Neural cell (in vitro differentiated cells): ENCODE results near the gene PHF21A. TPM values are rescaled to one million over a fixed set of nuclear protein-coding genes. Genes with fewer than 3 reads are reported as not detected.

Experiments used
- H2AFZ ChIP-seq: fragments of 200-600, 300-800 bp; sonication (generic), shearing (Covaris generic); 2 replicates; pipeline ENCODE4 v1.6.0; 2014; ENCODE audit warnings: low read depth, mild to moderate bottlenecking, antibody characterized with exemption, low read length, moderate library complexity
- H3F3A ChIP-seq: fragments of 200-600 bp; shearing (Covaris generic); 2 replicates; pipeline ENCODE4 v1.6.1; 2016; ENCODE audit warnings: mild to moderate bottlenecking, moderate library complexity, mixed read lengths, antibody characterized with exemption, low read length; ENCODE audit not compliant: insufficient read depth, poor library complexity, severe bottlenecking
- H3K27ac ChIP-seq: fragments of 200-600, 300-800 bp; sonication (generic), shearing (Covaris generic); 2 replicates; pipeline ENCODE4 v1.5.1; 2014; ENCODE audit warnings: mild to moderate bottlenecking, low read length, moderate library complexity
- H3K27me3 ChIP-seq: fragments of 300-800, 200-600 bp; sonication (generic), shearing (Covaris generic); 2 replicates; pipeline ENCODE4 v1.6.0; 2014; ENCODE audit warnings: mild to moderate bottlenecking, low read depth, low read length, moderate library complexity; ENCODE audit not compliant: insufficient read depth
- H3K36me3 ChIP-seq: fragments of 300-800, 200-600 bp; sonication (generic), shearing (Covaris generic); 2 replicates; pipeline ENCODE4 v1.5.1; 2014; ENCODE audit warnings: mild to moderate bottlenecking, antibody characterized with exemption, low read length, moderate library complexity; ENCODE audit not compliant: insufficient read depth
- H3K4me2 ChIP-seq: fragments of 300-800, 200-600 bp; sonication (generic), shearing (Covaris generic); 2 replicates; pipeline ENCODE4 v1.6.0; 2014; ENCODE audit warnings: mild to moderate bottlenecking, low read length
- H3K4me3 ChIP-seq: fragments of 300-800, 200-600 bp; sonication (generic), shearing (Covaris generic); 2 replicates; pipeline ENCODE4 v1.5.1; 2014; ENCODE audit warnings: mild to moderate bottlenecking, low read length, moderate library complexity
- H3K79me2 ChIP-seq: fragments of 200-600 bp; shearing (Covaris generic); replicated peaks from 2 replicates; pipeline ENCODE4 v1.6.0; 2014; ENCODE audit warnings: mild to moderate bottlenecking, low read length, moderate library complexity; ENCODE audit not compliant: insufficient read depth
- H3K9ac ChIP-seq: fragments of 300-800, 200-600 bp; sonication (generic), shearing (Covaris generic); 2 replicates; pipeline ENCODE4 v1.6.1; 2016; ENCODE audit warnings: mild to moderate bottlenecking, low read length, mixed read lengths
- H3K9me2 ChIP-seq: fragments of 200-600 bp; shearing (Covaris generic); 2 replicates; pipeline ENCODE4 v1.6.1; 2016; ENCODE audit warnings: mild to moderate bottlenecking, low read length, mixed read lengths; ENCODE audit not compliant: insufficient read depth
- H3K9me3 ChIP-seq: fragments of 200-600, 300-800 bp; sonication (generic), shearing (Covaris generic); 2 replicates; pipeline ENCODE4 v1.6.1; 2016; ENCODE audit warnings: mild to moderate bottlenecking, mixed run types, low read length, moderate library complexity, mixed read lengths
- H4K20me1 ChIP-seq: fragments of 200-600 bp; shearing (Covaris generic); 2 replicates; pipeline ENCODE4 v1.6.1; 2016; ENCODE audit warnings: mild to moderate bottlenecking, mixed run types; ENCODE audit not compliant: insufficient read depth
- EP300 ChIP-seq: fragments of 450-650 bp; conservative IDR thresholded peaks from 2 replicates; pipeline ENCODE4 v1.6.1; 2014; ENCODE audit warnings: antibody characterized with exemption, mild to moderate bottlenecking, moderate library complexity; ENCODE audit not compliant: poor library complexity, severe bottlenecking
- EZH2 ChIP-seq: fragments of 200-600, 300-800 bp; shearing (Covaris generic), sonication (generic); IDR thresholded peaks from 2 replicates; pipeline ENCODE4 v1.6.1; 2014; ENCODE audit warnings: antibody characterized with exemption, low read length, borderline replicate concordance, mild to moderate bottlenecking; ENCODE audit not compliant: insufficient read depth, poor library complexity, severe bottlenecking
- MXI1 ChIP-seq: fragments of 450-650 bp; conservative IDR thresholded peaks from 2 replicates; pipeline ENCODE4 v1.6.1; 2014; ENCODE audit warnings: antibody characterized with exemption, mild to moderate bottlenecking; ENCODE audit not compliant: poor library complexity, severe bottlenecking
- POLR2AphosphoS5 ChIP-seq: IDR thresholded peaks from 2 replicates; pipeline ENCODE4 v1.6.1; 2012
- RAD21 ChIP-seq: fragments of 450-650 bp; conservative IDR thresholded peaks from 2 replicates; pipeline ENCODE4 v1.6.1; 2014; ENCODE audit warnings: antibody characterized with exemption, mild to moderate bottlenecking, moderate library complexity
- SMC3 ChIP-seq: fragments of 450-650 bp; conservative IDR thresholded peaks from 2 replicates; pipeline ENCODE4 v1.6.1; 2014; ENCODE audit warnings: antibody characterized with exemption, mild to moderate bottlenecking, moderate library complexity; ENCODE audit not compliant: poor library complexity
- TAF1 ChIP-seq: IDR thresholded peaks from 2 replicates; pipeline ENCODE4 v1.6.1; 2012; ENCODE audit warnings: low read depth
- polyA plus RNA-seq: library from polyadenylated mRNA; depleted of rRNA; stranded (reverse); fragments of >200 nt; gene quantifications from 2 replicates; pipeline ENCODE4 v1.2.3, GENCODE V29; 2014
- TF ChIP-seq, protein P1 (sequence below): IDR thresholded peaks from 2 replicates; pipeline ENCODE4 v1.6.1; 2012; ENCODE audit warnings: borderline replicate concordance
- TF ChIP-seq, protein P2 (sequence below): fragments of 450-650 bp; IDR thresholded peaks from 2 replicates; pipeline ENCODE4 v1.5.1; 2014; ENCODE audit warnings: antibody characterized with exemption, mild to moderate bottlenecking, moderate library complexity; ENCODE audit not compliant: poor library complexity, severe bottlenecking

Gene PHF21A
- polyA plus RNA-seq, 1 donor from 2014 or later: 31.7 TPM

DNA sequence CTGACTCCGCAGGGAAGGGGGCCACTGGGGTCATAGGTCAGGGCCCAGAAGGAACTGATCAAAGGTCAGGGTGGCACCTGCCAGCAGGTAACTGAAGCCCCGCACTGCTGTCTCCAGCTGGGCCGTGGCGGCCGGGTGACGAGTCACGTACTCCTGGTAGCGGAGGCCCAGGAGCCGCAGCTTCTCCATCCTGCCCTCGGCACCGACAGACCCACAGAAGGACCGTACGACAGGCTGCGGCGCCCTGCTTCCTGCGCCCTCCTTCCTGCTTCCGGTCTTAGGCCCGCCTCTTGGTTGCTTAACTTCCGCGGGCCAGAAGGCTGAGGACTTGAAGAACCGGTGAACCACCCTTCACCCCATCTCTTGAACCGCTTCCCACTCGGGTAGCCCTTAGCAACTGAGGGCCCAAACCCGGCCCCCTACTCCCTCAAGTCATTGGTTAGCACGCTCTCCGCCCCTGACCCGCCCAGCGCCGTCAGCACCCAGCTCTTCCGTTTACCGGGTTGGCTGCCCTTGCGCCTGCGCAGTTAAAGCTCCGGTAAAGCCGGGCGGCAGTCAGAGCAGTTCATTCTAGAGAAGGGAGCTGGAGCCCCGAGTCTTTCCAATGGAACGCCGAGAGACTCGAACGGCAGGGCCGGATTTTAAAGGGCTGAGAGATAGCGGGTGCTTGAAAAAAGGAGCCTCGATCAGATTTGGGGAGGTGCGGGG is 203.5 kb downstream of the PHF21A start, which contains the start of gene PEX16:
Gene PEX16 (minus strand): TSS at position 255 of the 708 bp plus-strand sequence. CDS start 66 bp downstream, at position 189.
- H3K27ac ChIP-seq: peak within 1 kb of the TSS; percentile 90
- peak within 1 kb of the TSS; percentile 94 for H2AFZ ChIP-seq

DNA sequence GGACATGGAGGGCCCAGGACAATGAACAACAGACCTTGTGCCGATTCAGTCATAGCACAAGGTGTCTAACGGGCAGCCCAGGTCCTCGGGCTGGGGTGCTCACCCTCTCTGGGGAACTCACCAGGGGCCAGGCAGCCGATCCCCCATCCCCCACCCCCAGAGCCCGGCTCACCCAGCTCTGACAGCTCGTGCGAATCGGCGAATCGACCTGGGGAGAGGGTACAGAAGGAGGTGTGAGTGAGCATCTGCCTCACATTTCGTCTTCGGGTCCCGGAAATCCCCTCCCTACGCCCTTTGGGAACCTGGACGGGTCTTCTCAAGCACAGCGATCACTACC is 204.0 kb downstream of the PHF21A start:
- H3K9me3 ChIP-seq: no peaks in the 10 kb centered on the region
- H3K4me3 ChIP-seq: peak overlapping the region; percentile 98
- H3K9ac ChIP-seq: peak overlapping the region; percentile 90
- H3F3A ChIP-seq: peaks cover 8% of the 10 kb centered on the region
- H3K27ac ChIP-seq: peak overlapping the region; percentile 90
- peak overlapping the region; percentile 96 for H3K4me2 ChIP-seq
- H3K27me3 ChIP-seq: peaks cover 16% of the 10 kb centered on the region
- H2AFZ ChIP-seq: peak overlapping the region; percentile 94
- no peaks in the 10 kb centered on the region for H3K9me2 ChIP-seq
- TF ChIP-seq MXI1: no peak
- no peak for TF ChIP-seq EP300
- TF ChIP-seq POLR2AphosphoS5: no peak
- TF ChIP-seq, protein P1, sequence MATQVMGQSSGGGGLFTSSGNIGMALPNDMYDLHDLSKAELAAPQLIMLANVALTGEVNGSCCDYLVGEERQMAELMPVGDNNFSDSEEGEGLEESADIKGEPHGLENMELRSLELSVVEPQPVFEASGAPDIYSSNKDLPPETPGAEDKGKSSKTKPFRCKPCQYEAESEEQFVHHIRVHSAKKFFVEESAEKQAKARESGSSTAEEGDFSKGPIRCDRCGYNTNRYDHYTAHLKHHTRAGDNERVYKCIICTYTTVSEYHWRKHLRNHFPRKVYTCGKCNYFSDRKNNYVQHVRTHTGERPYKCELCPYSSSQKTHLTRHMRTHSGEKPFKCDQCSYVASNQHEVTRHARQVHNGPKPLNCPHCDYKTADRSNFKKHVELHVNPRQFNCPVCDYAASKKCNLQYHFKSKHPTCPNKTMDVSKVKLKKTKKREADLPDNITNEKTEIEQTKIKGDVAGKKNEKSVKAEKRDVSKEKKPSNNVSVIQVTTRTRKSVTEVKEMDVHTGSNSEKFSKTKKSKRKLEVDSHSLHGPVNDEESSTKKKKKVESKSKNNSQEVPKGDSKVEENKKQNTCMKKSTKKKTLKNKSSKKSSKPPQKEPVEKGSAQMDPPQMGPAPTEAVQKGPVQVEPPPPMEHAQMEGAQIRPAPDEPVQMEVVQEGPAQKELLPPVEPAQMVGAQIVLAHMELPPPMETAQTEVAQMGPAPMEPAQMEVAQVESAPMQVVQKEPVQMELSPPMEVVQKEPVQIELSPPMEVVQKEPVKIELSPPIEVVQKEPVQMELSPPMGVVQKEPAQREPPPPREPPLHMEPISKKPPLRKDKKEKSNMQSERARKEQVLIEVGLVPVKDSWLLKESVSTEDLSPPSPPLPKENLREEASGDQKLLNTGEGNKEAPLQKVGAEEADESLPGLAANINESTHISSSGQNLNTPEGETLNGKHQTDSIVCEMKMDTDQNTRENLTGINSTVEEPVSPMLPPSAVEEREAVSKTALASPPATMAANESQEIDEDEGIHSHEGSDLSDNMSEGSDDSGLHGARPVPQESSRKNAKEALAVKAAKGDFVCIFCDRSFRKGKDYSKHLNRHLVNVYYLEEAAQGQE: no peak
- TF ChIP-seq, protein P2, sequence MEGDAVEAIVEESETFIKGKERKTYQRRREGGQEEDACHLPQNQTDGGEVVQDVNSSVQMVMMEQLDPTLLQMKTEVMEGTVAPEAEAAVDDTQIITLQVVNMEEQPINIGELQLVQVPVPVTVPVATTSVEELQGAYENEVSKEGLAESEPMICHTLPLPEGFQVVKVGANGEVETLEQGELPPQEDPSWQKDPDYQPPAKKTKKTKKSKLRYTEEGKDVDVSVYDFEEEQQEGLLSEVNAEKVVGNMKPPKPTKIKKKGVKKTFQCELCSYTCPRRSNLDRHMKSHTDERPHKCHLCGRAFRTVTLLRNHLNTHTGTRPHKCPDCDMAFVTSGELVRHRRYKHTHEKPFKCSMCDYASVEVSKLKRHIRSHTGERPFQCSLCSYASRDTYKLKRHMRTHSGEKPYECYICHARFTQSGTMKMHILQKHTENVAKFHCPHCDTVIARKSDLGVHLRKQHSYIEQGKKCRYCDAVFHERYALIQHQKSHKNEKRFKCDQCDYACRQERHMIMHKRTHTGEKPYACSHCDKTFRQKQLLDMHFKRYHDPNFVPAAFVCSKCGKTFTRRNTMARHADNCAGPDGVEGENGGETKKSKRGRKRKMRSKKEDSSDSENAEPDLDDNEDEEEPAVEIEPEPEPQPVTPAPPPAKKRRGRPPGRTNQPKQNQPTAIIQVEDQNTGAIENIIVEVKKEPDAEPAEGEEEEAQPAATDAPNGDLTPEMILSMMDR: no peak
- TF ChIP-seq TAF1: no peak
- TF ChIP-seq RAD21: no peak
- TF ChIP-seq SMC3: no peak
- TF ChIP-seq EZH2: no peak
- no peaks in the 10 kb centered on the region for H3K36me3 ChIP-seq
- no peaks in the 10 kb centered on the region for H4K20me1 ChIP-seq
- H3K79me2 ChIP-seq: peaks cover 6% of the 10 kb centered on the region

More for the DNA sequence above, 203.5 kb downstream of the PHF21A start, which contains the start of gene PEX16:
- Histone ChIP-seq H3K4me2 (peak within 1 kb of the TSS; percentile 96), H3K4me3 (peak within 1 kb of the TSS; percentile 98), H3K9me3 (no peaks in the 10 kb centered on the region), H3K79me2 (peaks cover 6% of the 10 kb centered on the region), H3K27me3 (peaks cover 21% of the 10 kb centered on the region), H3F3A (peaks cover 8% of the 10 kb centered on the region), H3K36me3 (no peaks in the 10 kb centered on the region), H3K9me2 (no peaks in the 10 kb centered on the region), H4K20me1 (no peaks in the 10 kb centered on the region), H3K9ac (peak within 1 kb of the TSS; percentile 90)
- TF ChIP-seq EP300 (peak; percentile 65), MXI1 (peak; percentile 84), POLR2AphosphoS5 (peak; percentile 73), TAF1 (no peak), EZH2 (no peak), RAD21 (peak; percentile 35), SMC3 (no peak)
- TF ChIP-seq, protein P1: no peak
- TF ChIP-seq, protein P2: no peak
